Measurements from ENCODE around the gene RASGEF1C. TPM values are rescaled to one million over a fixed set of nuclear protein-coding genes. Genes with fewer than 3 reads are reported as not detected.
"Not testable (repeated sequence)": the region's sequence is repeated elsewhere in the genome, so short reads cannot be mapped to it uniquely, and the experiment has no call there.

Gene RASGEF1C
- total RNA-seq, 1 donor = not detected

DNA sequence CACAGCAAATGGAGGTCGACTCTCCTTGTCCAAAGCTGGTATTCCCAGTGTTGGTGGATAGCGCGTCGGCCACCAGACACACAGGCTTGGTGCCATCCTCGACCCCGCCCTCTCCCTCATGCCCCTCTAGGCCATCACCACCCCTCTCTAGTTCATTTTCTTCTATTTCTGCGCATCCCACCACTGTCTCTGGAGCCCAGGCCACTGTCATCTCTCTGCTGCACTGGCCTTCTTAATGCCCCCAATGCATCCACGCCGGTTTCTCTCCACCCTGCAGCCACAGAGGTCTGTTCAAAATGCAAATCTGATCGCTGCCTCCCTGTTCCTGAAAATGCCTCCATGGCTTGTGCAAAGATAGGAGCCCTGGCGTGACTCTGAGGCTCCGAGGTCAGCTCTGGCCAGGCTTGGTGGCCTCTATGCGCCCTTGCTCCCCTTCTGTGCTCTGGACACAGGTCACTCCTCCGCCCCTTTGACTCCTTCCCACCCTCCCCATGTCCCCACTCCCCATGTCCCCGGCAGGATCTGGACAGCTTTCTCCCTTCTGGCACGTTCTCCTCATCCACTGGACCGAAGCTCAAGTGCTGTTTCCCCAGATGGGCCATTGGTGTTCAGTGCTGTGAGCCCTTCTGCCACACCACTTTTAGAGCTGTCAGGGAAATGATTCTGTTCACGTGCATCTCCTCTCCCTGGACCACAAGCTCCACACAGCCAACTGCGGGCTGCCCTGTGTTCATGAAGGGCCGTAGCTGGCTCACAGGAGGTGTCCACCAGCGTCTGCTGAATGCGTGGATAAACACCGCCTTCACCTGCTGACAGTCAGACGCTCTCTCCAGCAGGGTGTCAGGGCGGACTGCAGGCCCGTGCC, 77.9 kb downstream of the RASGEF1C start:
- Histone ChIP-seq H3K4me3 (ENCODE audit: low read length) (no peak overlapping the region), H3K4me1 (ENCODE audit: insufficient read depth, low read length) (no peaks in the 10 kb centered on the region), H3K9me3 (ENCODE audit: low read depth, low read length) (no peaks in the 10 kb centered on the region), H3K27me3 (ENCODE audit: insufficient read depth, low read length) (peaks cover 4% of the 10 kb centered on the region)

DNA sequence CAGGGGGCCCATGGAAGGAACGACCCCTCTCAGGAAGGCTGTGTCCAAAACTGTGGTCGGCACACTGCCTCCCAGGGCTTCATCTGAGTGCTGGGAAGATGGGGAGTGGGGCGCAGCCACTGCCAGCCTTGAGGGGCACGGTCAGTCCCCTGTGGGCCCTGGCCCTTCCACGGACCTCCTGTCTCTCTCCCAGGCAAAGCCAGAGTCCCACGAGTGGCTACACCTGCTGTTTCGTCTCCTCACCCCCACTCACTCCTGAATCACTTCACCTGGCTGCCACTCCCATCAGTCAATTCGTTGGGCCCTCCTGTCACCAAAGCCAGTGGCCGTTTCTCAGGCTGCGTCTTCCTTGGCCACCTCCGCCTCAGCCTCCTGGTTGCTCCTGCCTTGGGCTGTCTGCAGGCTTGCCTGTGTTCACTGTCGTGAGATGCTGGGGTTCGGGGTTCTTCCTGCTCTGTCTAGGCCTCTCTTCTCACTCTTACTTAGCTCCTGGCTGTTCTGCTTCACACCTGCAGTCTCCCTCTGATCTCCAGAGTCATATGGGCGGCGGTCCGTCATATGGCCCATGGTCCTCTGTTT, 78.6 kb downstream of the RASGEF1C start:
- Histone ChIP-seq H3K4me1 (ENCODE audit: insufficient read depth, low read length) (no peaks in the 10 kb centered on the region), H3K4me3 (ENCODE audit: low read length) (no peak overlapping the region), H3K27me3 (ENCODE audit: insufficient read depth, low read length) (peaks cover 4% of the 10 kb centered on the region), H3K9me3 (ENCODE audit: low read depth, low read length) (no peaks in the 10 kb centered on the region)

DNA sequence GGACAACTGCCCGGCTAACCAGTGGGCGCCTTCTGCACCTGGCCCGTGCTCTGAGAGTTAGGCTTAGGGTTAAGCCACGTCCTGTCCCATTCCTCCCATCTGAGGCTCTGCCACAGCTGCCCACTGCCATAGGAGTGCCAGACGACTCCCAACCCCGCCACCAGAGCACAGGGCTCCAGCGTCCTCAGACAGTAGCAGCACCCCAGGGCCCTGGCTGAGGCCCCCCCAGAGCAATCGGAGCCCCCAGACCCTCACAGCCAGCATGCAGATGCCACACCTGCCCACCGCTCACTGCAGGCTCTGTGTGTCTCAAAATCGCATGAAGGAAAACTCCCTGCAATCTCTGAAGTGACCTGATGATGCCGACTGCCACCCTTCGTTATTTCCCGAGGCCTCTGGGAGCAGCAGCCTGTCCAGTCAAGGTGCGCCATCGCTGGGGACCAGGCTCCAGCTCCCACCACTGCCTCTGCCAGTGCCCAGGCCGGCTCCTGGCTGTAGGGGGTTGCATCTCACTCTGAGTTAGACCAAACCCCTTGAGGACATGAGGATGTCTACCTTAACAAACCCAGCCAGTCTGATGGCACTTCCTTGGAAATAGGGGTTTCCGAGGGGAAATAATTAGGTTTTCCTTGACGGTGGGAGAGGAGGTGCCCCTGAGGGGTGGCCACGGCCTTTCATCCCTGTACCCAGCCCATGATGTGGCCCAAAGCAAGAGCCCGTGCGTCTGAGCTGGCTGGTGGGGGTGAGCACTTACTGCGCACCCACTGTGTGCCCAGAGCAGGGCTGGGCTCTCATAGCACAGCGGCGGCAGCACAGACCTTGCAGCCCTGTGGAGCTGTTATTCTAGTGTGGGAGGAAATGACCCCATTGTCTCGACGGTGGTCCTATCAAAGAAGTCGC, 79.5 kb downstream of the RASGEF1C start:
- Histone ChIP-seq H3K4me1 (ENCODE audit: insufficient read depth, low read length) (no peaks in the 10 kb centered on the region), H3K4me3 (ENCODE audit: low read length) (no peak overlapping the region), H3K9me3 (ENCODE audit: low read depth, low read length) (no peaks in the 10 kb centered on the region), H3K27me3 (ENCODE audit: insufficient read depth, low read length) (peaks cover 4% of the 10 kb centered on the region)

DNA sequence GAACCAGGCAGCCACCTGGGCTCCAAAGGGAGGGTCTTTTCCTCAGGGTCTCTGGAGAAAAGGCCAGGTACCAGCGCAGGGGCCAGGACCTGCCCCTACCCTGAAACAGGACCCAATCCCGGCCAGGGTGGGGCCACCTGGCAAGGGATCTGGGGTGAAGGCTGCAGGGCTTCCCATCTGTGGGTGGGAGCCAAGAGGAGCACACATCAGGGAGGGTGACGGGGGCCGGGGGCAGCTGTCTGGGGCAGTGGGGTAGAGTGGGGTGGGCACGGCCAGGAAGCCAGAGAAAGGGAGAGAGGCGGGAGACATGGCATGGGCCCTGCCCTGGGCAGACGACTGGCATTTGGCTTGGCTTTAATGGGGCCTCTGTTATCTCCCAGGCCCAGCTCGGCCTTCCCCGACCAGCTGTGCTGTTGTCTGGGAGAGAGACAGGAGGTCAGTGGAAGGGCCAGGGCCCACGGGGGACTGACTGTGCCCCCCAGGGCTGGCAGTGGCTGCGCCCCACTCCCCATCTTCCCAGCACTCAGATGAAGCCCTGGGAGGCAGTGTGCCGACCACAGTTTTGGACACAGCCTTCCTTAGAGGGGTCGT, 80.2 kb downstream of the RASGEF1C start:
- H3K9me3 ChIP-seq (ENCODE audit: low read depth, low read length) = no peaks in the 10 kb centered on the region
- H3K4me3 ChIP-seq (ENCODE audit: low read length) = no peak overlapping the region
- H3K27me3 ChIP-seq (ENCODE audit: insufficient read depth, low read length) = peaks cover 4% of the 10 kb centered on the region
- H3K4me1 ChIP-seq (ENCODE audit: insufficient read depth, low read length) = no peaks in the 10 kb centered on the region

DNA sequence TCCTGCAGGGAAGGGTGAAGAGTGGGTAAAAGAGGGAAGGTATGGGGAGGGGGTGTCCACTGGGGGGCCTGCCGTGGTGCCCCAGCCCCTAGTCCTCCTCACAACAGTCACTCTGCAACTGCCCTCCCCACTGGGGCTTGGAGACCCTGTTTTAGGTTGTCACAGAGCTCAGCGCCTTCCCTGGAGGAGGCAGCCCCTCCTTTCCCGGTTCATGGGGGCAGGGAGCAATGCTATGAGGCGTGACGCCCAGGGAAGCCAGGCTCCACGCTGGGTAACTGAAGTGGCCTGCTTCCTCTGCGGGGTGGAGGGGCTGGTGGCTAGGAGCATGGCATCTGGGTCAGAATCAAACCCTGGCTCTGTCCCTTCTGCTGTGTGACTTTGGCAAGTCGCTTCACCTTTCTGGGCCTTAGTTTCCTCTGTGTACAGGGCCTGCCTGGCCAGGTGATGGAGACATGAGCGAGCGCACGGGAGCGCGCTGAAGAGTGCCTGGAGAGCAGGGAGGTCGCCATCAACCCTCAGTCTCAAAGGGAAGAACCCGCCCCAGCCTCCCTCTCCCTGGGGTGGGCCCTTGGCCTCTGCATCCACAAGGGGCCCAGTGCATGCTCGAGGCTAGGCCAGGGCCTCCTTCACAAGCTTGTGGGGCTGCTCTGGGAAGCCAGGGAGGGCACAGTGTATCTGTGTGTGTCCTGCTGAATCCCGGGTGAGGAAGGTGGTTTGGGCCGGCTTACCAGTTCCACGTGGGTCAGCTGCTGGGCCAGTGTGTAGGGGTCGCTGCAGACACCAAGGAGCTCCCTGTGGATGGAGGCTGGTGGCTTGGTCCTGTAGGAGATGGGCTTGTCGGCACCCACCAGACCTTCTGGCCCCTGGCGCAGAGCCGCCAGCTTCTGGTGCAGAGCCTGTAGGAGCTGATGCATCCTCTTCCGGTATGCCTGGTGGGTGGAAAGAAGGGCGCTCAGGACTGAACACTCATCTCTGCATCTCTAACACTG, 81.0 kb downstream of the RASGEF1C start:
- no peaks in the 10 kb centered on the region for H3K4me1 ChIP-seq (ENCODE audit: insufficient read depth, low read length)
- no peaks in the 10 kb centered on the region for H3K9me3 ChIP-seq (ENCODE audit: low read depth, low read length)
- no peak overlapping the region for H3K4me3 ChIP-seq (ENCODE audit: low read length)
- H3K27me3 ChIP-seq (ENCODE audit: insufficient read depth, low read length) = peaks cover 4% of the 10 kb centered on the region

DNA sequence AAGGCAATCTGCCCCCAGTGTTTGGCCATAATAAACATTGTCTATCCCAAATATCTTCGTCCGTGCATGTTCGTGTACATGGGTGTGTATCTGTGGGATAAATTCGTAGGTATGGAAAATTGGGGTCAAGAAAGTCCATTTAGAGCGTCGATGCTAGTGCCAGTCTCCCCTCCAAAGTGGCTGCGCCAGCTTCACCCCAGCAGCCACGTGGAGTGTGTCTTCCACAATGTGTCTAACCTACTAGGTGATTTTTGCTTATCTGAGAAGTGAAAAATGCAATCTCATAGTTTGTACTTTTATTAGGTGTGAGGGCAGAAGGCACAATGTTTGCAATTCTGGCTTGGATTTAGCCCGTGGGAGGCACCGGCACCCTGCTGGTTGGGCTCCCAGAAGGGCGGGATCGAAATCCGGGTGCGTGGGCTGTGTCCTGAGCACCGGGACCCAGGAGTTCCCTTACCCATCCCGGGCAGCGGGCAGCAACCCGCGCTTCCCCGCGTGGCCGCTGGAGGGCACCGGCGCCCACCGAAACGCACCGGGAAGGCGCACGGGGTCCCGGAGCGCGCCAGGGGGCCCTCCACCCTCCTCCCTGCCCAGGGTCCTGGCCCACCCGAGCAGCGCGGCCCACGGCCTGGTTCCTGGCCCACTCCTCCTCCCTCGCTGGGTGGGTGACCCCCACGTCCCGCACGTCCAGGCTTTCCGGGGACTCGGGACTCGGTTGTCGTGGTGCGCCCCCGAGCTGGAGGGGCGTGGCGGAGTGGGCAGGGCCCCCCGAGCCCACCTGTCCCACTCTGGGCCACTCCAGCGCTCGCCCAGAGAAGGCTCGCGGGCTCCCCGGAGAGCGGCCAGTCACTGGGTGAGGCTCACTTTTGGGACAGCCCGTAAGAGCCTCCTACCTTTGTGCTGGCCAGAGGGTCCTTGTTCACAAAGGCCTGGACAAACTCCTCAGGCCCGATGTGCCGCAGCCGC, 82.0 kb downstream of the RASGEF1C start:
- Histone ChIP-seq H3K4me1 (ENCODE audit: insufficient read depth, low read length) (no peaks in the 10 kb centered on the region), H3K27me3 (ENCODE audit: insufficient read depth, low read length) (peaks cover 4% of the 10 kb centered on the region), H3K4me3 (ENCODE audit: low read length) (no peak overlapping the region), H3K9me3 (ENCODE audit: low read depth, low read length) (no peaks in the 10 kb centered on the region)

DNA sequence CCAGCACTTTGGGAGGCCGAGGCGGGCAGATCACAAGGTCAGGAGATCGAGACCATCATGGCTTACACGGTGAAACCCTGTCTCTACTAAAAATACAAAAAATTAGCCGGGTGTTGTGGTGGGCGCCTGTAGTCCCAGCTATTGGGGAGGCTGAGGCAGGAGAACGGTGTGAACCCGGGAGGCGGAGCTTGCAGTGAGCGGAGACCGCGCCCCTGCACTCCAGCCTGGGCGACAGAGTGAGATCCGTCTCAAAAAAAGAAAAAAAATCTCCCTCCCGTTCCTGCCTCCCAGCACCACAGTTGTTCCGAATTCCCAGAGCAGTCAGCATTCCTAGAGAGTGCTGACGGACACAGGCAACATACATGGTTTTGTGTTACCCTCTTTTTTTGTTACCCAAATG, 82.9 kb downstream of the RASGEF1C start:
- H3K9me3 ChIP-seq (ENCODE audit: low read depth, low read length); H3K4me3 ChIP-seq (ENCODE audit: low read length); H3K27me3 ChIP-seq (ENCODE audit: insufficient read depth, low read length); H3K4me1 ChIP-seq (ENCODE audit: insufficient read depth, low read length): not testable (repeated sequence)

DNA sequence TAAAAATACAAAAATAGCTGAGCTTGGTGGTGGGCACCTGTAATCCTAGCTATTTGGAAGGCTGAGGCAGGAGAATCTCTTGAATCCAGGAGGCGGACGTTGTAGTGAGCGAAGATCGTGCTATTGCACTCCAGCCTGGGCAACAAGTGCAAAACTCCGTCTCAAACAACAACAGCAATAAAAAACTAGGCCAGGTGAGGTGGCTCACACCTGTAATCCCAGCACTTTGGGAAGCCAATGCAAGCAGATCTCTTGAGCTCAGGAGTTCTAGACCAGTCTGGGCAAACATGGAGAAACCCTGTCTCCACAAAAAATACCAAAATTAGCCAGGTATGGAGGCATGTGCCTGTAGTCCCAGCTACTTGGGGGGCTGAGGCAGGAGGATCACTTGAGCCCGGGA, 84.3 kb downstream of the RASGEF1C start:
- H3K4me3 ChIP-seq (ENCODE audit: low read length); H3K27me3 ChIP-seq (ENCODE audit: insufficient read depth, low read length); H3K9me3 ChIP-seq (ENCODE audit: low read depth, low read length); H3K4me1 ChIP-seq (ENCODE audit: insufficient read depth, low read length): not testable (repeated sequence)

DNA sequence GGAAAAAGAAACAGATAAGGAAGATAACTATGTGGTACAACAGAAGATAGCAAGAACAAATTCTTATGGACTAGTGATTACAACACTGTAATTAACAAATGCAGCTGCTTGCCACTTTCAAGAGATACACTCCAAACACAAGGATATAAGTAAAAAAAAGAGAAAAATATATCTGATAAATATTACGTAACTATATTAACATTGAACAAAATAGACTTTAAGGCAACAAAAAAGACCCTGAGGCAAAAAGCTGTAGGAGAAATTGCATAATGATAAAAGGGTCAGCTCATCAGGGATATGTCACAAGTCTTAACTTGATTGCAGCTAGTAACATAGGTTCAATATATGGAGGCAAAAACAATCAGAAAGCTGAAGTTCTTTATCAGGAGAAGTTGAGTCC, 86.1 kb downstream of the RASGEF1C start:
- Histone ChIP-seq H3K4me3 (ENCODE audit: low read length) (no peak overlapping the region), H3K4me1 (ENCODE audit: insufficient read depth, low read length) (no peaks in the 10 kb centered on the region), H3K9me3 (ENCODE audit: low read depth, low read length) (no peaks in the 10 kb centered on the region), H3K27me3 (ENCODE audit: insufficient read depth, low read length) (peaks cover 4% of the 10 kb centered on the region)

DNA sequence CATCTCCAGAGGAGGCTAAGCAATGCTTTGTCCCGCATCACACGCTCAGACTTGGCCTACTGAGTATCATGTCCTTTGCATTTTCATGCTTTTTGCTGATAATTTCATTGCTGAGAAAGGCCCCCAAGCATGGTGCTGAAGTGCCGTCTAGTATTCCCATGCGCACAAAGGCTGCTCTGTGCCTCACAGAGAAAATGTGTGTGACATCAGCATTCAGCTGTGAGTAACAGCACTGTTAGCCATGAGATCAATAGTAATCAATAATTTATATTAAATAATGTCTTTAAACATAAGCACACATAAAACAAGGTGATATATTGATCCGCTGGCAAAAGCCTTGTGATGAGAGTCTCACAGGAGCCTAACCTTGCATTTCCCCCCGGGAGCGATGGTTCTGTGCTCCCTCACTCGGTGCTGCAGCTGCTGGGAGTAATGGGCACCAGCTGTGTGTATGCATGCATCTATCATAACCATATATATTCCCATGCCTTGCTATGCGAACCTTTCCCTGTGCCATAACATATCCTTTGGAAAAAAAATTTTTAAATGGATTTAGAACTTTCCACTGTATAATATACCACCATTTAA, 87.1 kb downstream of the RASGEF1C start:
- no peaks in the 10 kb centered on the region for H3K9me3 ChIP-seq (ENCODE audit: low read depth, low read length)
- H3K4me1 ChIP-seq (ENCODE audit: insufficient read depth, low read length) = no peaks in the 10 kb centered on the region
- no peak overlapping the region for H3K4me3 ChIP-seq (ENCODE audit: low read length)
- peaks cover 4% of the 10 kb centered on the region for H3K27me3 ChIP-seq (ENCODE audit: insufficient read depth, low read length)

DNA sequence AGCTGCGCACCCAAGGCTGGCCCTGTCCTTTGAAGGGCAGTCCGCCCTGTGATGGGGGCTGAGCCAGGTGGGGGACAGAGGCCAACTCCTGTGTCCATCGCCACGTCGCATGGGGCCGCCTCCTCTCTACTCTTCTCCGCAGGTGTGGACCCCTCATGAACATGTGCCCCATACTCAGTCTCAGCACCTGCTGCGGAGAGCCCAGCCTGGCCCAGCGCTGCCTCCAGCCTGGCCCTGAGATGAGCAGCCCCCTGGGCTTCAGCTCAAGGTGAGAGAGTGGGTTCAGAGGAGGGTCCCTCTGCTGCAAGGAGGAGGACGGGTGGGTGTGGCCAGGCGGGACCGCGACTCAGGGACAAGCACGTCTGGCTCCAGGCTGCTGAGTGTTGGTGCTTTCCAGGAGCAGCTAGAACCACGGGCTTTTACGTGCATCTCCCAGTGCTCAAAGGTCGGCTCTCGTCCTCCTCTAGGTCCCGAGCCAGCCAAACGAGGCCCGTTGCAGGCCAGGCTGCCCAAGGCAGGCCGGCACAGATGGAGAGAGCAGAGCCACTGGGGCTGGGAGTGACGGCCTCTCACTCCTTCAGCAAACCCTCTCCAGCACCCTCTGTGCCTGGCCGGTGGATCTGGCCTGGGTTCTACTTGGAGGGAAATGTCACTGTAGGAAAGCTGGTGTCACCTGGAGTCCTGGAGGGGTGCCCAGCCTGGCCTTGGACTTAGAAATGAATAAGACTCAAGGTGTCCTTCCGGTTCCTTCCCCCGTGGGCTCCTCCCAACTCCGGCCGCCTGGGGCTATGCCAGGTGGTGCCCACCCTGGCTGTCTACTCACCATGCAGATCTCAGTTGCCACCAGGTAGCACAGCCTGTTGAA, 88.5 kb downstream of the RASGEF1C start:
- Histone ChIP-seq H3K9me3 (ENCODE audit: low read depth, low read length) (no peaks in the 10 kb centered on the region), H3K4me1 (ENCODE audit: insufficient read depth, low read length) (no peaks in the 10 kb centered on the region), H3K27me3 (ENCODE audit: insufficient read depth, low read length) (no peaks in the 10 kb centered on the region), H3K4me3 (ENCODE audit: low read length) (no peak overlapping the region)

DNA sequence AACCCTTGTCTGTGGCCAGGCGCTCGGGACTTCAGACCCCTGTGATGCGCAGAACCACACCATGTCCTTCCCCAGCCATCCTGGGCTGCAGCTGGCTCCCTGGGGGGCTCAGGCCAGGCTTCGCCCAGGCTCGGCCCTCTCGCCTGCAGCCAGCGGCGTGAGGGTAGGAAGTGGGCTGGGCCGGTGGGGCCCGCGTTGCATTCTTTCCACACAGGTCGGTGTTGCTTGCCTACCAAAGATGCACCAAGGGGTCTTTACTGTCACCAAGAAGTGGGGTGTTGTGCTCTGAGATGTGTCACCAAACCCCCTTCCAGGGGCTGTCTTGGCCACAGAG, 89.1 kb downstream of the RASGEF1C start:
- Histone ChIP-seq H3K4me3 (ENCODE audit: low read length) (no peak overlapping the region), H3K9me3 (ENCODE audit: low read depth, low read length) (no peaks in the 10 kb centered on the region), H3K27me3 (ENCODE audit: insufficient read depth, low read length) (no peaks in the 10 kb centered on the region), H3K4me1 (ENCODE audit: insufficient read depth, low read length) (no peaks in the 10 kb centered on the region)

Data from mononuclear cell (primary cell).